ENCODE data around the gene TBC1D22A. TPM values are rescaled to one million over a fixed set of nuclear protein-coding genes. Genes with fewer than 3 reads are reported as not detected.
"Not testable (repeated sequence)": the region's sequence is repeated elsewhere in the genome, so short reads cannot be mapped to it uniquely, and the experiment has no call there.

The TBC1D22A gene
- total RNA-seq, 1 donor from 2014 or later: 12.5 TPM

GRCh38 chr22:46970411-46971098 lies 208.1 kb downstream of the TBC1D22A start:
- DNase-seq (ENCODE audit: low read depth in 2 of 2): no peak

- peak in 1 of 2 donors; percentile 96 for DNase-seq (ENCODE audit: low read depth in 2 of 2)
These were observed 208.8 kb downstream of the TBC1D22A start for GRCh38 chr22:46971099-46971763.

- no peak for DNase-seq (ENCODE audit: low read depth in 2 of 2)
These were observed 209.3 kb downstream of the TBC1D22A start for GRCh38 chr22:46971764-46972125.

GRCh38 chr22:46972256-46972655 lies 209.8 kb downstream of the TBC1D22A start:
- no peak for DNase-seq (ENCODE audit: low read depth in 2 of 2)

GRCh38 chr22:46972901-46973831 lies 210.7 kb downstream of the TBC1D22A start:
- no peak for DNase-seq (ENCODE audit: low read depth in 2 of 2)

DNA sequence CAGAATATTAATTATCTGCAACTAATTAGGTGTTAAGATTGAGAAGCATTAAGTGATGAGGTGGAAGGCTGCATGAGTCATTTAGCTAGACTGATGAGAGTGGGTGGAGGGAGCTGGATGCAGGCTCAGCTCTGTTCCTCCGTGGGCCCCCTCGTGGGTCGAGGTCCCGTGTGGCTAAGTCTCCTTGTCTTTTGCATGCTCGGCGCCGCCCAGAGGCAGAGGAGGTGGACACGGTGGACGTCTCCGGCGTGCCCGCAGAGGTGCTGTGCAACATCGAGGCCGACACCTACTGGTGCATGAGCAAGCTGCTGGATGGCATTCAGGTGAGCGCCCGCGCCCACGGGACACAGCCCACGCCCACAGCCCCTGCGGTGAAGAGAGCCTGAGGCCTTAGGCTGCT lies 211.6 kb downstream of the TBC1D22A start:
- DNase-seq (ENCODE audit: low read depth in 2 of 2): no peak

GRCh38 chr22:46974631-46975585 lies 212.5 kb downstream of the TBC1D22A start:
- no peak for DNase-seq (ENCODE audit: low read depth in 2 of 2)

DNA sequence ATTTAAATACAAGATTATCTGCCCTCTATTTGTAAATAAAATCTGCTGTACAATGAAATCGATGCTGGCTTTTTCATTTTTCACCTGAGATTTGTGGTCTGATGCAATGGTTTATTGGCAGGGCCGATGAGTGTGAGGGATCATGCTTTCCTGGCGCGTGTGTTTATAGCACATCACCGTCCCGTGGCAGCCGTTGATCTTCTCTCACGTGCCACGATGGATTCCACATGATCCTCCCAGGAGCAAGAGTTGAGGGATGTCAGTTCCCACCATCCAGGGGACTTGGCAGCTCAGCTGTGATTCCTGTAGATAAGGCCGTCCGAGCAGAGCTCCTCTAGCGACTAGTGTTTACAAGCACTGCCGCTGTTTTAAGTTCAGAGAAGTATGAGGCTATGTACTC lies 213.7 kb downstream of the TBC1D22A start:
- no peak for DNase-seq (ENCODE audit: low read depth in 2 of 2)

DNA sequence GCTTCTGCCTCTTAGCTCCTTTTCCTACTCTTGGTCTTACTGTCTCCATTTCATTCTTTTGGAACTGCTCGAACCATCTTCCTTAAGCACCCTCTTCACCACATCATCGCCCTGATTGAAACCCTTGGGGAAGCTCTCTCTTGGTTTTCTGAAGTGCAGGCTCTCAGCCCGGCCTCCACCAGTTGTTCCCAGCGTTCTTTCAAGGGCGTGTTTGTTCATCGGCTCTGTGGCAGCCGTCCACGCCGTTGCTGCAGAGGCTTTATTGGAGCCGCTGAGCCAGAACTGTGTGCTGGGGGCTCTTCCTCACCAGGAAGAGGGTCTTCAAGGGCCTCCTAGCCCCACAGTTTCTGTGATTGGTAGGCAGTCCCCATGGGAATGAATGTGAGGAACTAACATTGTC lies 214.1 kb downstream of the TBC1D22A start:
- no peak for DNase-seq (ENCODE audit: low read depth in 2 of 2)

- no peak for DNase-seq (ENCODE audit: low read depth in 2 of 2)
These were observed 215.3 kb downstream of the TBC1D22A start for GRCh38 chr22:46977656-46978343.

- not testable (repeated sequence) for DNase-seq (ENCODE audit: low read depth in 2 of 2)
These were observed 216.2 kb downstream of the TBC1D22A start for GRCh38 chr22:46978668-46979067.

DNA sequence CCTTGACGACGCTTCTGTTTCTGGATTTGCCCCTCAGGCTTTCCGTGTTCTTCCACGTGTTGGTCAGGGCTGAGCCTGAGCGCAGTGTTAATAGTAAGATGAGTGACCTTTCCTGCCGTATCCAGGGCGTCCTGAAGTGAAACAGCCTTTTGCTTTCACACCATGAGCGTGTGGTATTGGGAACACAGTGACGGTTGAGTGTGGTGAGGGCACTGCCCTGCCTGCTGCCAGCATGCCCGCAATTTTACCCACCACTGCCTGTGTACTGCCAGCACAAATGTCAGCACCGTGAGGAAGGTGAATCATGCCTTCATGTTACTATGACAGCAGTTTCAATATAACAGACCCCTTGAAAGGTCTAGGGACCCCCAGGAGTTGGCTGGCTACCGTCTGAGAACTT lies 217.1 kb downstream of the TBC1D22A start:
- no peak for DNase-seq (ENCODE audit: low read depth in 2 of 2)

DNA sequence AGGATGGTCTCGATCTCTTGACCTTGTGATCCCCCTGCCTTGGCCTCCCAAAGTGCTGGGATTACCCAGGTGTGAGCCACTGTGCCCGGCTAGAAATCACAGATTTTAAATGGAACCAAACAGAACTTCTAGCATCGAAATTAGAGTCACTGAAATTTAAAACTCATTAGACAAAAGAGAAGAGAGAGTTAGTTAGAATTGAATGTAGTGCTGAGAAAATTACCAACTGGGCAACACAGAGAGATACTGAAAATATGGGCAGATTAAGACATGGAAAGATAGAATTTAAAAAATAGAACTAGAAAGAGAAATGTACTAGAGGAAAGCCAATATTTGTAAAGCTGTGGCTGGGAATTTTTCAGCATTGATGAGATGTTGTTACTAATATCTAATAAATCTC lies 217.9 kb downstream of the TBC1D22A start:
- DNase-seq (ENCODE audit: low read depth in 2 of 2): no peak

GRCh38 chr22:46982635-46983034 lies 220.2 kb downstream of the TBC1D22A start:
- no peak for DNase-seq (ENCODE audit: low read depth in 2 of 2)

DNA sequence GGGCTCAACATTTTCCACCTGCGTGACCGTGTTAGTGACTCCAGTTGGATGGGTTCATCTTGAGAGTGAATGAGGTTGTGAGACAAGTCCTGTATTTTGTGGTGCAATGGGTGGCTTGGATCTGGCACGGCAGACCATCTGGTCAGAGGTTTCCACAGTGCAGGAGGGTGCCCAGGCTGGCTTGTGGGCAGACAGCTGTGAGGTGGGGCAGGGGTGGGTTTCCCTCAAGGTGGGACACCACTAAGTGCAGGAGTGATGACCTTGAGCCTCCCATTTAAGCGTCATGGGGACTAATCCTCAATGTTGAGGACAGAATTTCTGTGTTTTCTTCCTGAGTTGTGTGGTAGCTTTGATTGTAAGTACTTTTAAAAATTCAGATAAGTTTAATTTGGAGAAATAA lies 220.6 kb downstream of the TBC1D22A start:
- no peak for DNase-seq (ENCODE audit: low read depth in 2 of 2)

DNA sequence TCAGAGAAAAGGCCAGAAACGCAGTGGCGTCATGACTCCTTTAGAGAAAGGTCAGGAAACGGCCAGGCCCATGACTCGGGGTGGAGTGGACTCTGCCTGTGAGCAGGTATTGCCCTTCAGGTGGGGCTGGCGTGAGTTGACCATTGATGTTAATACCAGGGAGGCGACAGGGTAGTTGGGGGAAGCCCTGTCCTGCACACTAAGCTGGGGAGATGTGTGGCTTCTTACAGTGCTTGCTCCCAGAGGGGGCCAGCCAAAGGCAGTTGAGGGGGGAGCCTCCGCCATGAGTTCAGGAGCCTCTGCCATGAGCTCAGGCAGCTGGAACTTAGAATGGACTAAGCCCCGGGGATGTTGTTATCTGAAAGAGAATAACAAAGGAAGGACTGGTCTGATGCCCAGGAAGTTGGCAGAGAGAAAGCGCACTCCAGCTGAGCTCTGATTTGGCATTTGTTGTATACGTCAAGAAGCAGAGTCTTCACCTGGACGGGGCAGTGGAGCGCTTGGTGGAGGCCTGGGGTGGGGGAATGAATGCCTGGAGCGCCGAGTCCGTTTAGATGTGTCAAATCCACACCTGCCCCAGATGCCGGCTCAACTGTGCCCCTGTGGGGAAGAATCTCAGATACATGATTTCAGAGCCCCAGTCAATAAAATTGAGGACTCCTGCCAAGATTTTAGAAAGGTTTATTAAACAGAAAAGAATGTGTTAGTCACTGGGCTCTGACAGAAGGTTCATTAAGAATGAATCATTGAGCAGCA lies 222.5 kb downstream of the TBC1D22A start:
- DNase-seq (ENCODE audit: low read depth in 2 of 2): peak in 1 of 2 donors; percentile 40

DNA sequence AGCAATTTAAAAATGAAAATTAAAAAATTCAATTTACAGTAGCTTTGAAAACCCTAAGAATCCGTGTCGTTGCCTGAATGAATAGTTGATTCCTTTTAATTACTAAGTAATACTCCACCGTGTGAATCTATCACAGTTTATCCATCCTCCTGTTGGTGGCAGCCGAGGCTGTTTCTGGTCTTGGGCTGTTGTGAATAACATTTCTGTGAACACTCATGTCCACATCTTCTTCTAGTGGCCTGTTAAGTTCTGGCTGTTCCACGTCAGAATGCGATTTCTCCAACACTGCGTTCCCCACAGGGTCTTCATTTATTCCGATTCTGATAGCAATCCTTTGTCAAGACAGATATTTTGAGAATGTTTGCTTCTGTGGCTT lies 223.0 kb downstream of the TBC1D22A start:
- no peak for DNase-seq (ENCODE audit: low read depth in 2 of 2)

GRCh38 chr22:46986788-46987187 lies 224.3 kb downstream of the TBC1D22A start:
- DNase-seq (ENCODE audit: low read depth in 2 of 2): no peak

DNA sequence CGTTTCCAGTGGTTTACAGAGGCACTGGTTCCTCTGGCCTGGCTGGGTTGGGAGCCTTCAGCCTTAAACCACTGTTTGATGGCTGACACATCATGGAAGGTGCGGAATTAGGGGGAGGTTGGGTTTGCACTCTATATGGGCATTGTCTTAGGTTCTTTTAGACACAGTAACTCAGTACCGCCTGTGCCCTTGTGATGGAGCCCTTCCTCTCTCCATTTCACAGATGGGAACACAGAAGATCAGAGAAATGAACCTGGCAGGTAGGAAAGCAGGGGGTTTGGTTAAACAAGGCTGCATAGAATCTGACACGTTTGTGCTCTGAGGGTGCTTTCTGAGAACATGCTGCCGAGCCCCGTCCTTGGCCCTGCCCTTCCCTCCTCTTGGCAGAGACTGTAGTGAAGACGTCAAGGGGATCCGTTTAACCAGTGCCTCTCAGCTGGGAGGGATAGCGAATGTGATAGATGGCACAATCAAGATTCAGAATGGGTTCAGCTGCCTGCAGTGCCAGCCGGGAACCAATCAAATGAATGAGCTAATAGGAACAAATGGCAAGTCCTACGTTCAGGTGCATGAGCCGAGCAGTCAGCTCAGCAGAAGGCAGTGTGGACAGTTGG lies 228.6 kb downstream of the TBC1D22A start:
- no peak for DNase-seq (ENCODE audit: low read depth in 2 of 2)

Data from dermis microvascular lymphatic vessel endothelial cell (primary cell).